Measurements from ENCODE around the gene ERMARD. TPM values are rescaled to one million over a fixed set of nuclear protein-coding genes. Genes with fewer than 3 reads are reported as not detected.

ERMARD gene
- total RNA-seq, 1 experiment from 2014 or later: 17.7 TPM

GRCh38 chr6:169811072-169811471 lies 59.6 kb downstream of the ERMARD start (continued):
- no peak for TF ChIP-seq HMGXB4 (CRISPR knock-in tag; IDR thresholded peaks at IDR 0.05)

- Mint-ChIP-seq H3K36me3 (peaks cover 14% of the 10 kb centered on the region), H3K27me3 (ENCODE audit: low read depth) (peaks cover 13% of the 10 kb centered on the region), H3K4me1 (peaks cover 12% of the 10 kb centered on the region), H3K4me3 (no peak overlapping the region), H3K27ac (no peak overlapping the region), H3K9me3 (peaks cover 19% of the 10 kb centered on the region)
- no peak for ATAC-seq
- no peak for DNase-seq (ENCODE audit: low spot score)
- POLR2A ChIA-PET: no interaction called here
- CTCF ChIA-PET: interaction anchor here (3.3 kb wide), 1 partner anchor 20 kb away, joined by 18 read pairs; no protein-coding TSS in a partner anchor
- TF ChIP-seq OVOL2 (CRISPR knock-in tag; IDR thresholded peaks at IDR 0.05; ENCODE audit: borderline replicate concordance) (no peak), CDX4 (CRISPR knock-in tag; IDR thresholded peaks at IDR 0.05; ENCODE audit: borderline replicate concordance) (no peak), AR (CRISPR knock-in tag; IDR thresholded peaks at IDR 0.05) (no peak), ZNF263 (CRISPR knock-in tag; IDR thresholded peaks at IDR 0.05; ENCODE audit: low read depth) (no peak), ZNF281 (CRISPR knock-in tag; IDR thresholded peaks at IDR 0.05) (no peak), MAX (CRISPR knock-in tag; IDR thresholded peaks at IDR 0.05) (no peak), PRRX2 (CRISPR knock-in tag; IDR thresholded peaks at IDR 0.05) (no peak), KAT7 (CRISPR knock-in tag; IDR thresholded peaks at IDR 0.05; ENCODE audit: borderline replicate concordance) (no peak), ZNF317 (CRISPR knock-in tag; IDR thresholded peaks at IDR 0.05; ENCODE audit: borderline replicate concordance, low read depth) (no peak), E2F5 (CRISPR knock-in tag; IDR thresholded peaks at IDR 0.05) (no peak), TEAD1 (CRISPR knock-in tag; IDR thresholded peaks at IDR 0.05) (no peak)
These were observed 60.3 kb downstream of the ERMARD start for GRCh38 chr6:169811521-169812256.

- Mint-ChIP-seq H3K27me3 (ENCODE audit: low read depth) (peaks cover 10% of the 10 kb centered on the region), H3K4me1 (peaks cover 12% of the 10 kb centered on the region), H3K27ac (no peak overlapping the region), H3K4me3 (no peak overlapping the region), H3K9me3 (peaks cover 24% of the 10 kb centered on the region), H3K36me3 (peaks cover 14% of the 10 kb centered on the region)
- ChIA-PET POLR2A (no interaction called here), CTCF (interaction anchor here (3.3 kb wide), 1 partner anchor 19 kb away, joined by 18 read pairs; no protein-coding TSS in a partner anchor)
- DNase-seq (ENCODE audit: low spot score): no peak
- no peak for ATAC-seq
- TF ChIP-seq MYBL2 (CRISPR knock-in tag; IDR thresholded peaks at IDR 0.05): no peak
- TF ChIP-seq USF1 (CRISPR knock-in tag; IDR thresholded peaks at IDR 0.05): no peak
- TF ChIP-seq ZNF396 (CRISPR knock-in tag; IDR thresholded peaks at IDR 0.05; ENCODE audit: borderline replicate concordance): no peak
- TF ChIP-seq CBFB (CRISPR knock-in tag; IDR thresholded peaks at IDR 0.05; ENCODE audit: low read depth): no peak
- no peak for TF ChIP-seq CDX4 (CRISPR knock-in tag; IDR thresholded peaks at IDR 0.05; ENCODE audit: borderline replicate concordance)
- TF ChIP-seq SMAD3 (CRISPR knock-in tag; IDR thresholded peaks at IDR 0.05; ENCODE audit: borderline replicate concordance): no peak
- no peak for TF ChIP-seq ERG (CRISPR knock-in tag; IDR thresholded peaks at IDR 0.05)
These were observed 60.8 kb downstream of the ERMARD start for GRCh38 chr6:169812257-169812644.

Data from WTC11 (cell line).